Measurements from ENCODE around the gene GPLD1.

The GPLD1 gene, protein sequence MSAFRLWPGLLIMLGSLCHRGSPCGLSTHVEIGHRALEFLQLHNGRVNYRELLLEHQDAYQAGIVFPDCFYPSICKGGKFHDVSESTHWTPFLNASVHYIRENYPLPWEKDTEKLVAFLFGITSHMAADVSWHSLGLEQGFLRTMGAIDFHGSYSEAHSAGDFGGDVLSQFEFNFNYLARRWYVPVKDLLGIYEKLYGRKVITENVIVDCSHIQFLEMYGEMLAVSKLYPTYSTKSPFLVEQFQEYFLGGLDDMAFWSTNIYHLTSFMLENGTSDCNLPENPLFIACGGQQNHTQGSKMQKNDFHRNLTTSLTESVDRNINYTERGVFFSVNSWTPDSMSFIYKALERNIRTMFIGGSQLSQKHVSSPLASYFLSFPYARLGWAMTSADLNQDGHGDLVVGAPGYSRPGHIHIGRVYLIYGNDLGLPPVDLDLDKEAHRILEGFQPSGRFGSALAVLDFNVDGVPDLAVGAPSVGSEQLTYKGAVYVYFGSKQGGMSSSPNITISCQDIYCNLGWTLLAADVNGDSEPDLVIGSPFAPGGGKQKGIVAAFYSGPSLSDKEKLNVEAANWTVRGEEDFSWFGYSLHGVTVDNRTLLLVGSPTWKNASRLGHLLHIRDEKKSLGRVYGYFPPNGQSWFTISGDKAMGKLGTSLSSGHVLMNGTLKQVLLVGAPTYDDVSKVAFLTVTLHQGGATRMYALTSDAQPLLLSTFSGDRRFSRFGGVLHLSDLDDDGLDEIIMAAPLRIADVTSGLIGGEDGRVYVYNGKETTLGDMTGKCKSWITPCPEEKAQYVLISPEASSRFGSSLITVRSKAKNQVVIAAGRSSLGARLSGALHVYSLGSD

DNA sequence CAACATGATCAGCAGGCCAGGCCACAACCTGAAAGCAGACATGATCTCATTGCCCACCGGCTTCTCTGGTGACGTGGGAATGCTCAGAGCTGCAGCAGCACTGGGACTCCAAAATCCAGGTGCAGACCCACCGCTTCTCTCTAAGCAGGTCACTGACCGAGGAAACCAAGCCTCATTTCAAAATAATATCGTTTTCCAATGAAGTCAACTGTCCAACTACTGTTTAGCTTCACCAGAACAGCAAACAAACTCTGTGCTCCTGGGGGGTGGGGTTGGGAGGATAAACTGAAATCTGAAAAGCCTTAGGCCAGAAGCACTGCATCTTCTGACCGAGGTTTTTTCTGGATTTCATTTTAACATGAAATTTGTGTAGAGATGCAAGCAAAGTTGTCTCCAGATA, at the start of gene GPLD1:
GPLD1 (minus strand) TSS at position 109 of the 400 bp plus-strand sequence; CDS start at position 42, 67 bp downstream.
- TF ChIP-seq EZH2 (IDR thresholded peaks at IDR 0.05) = no peak
- TF ChIP-seq FOXP2 (optimal IDR thresholded peaks at IDR 0.05; ENCODE audit: control extremely low read depth, extremely low read length, insufficient read depth) = no peak
- TF ChIP-seq POLR2AphosphoS5 (IDR thresholded peaks at IDR 0.05; ENCODE audit: borderline replicate concordance, low read depth, low read length) = no peak
- no peaks in the 10 kb centered on the region for H3K36me3 ChIP-seq (ENCODE audit: insufficient read depth, low read length)
- DNase-seq (ENCODE audit: low read depth, low spot score) = no peak
- no peak within 1 kb of the TSS for H3K27ac ChIP-seq
- no peaks in the 10 kb centered on the region for H3K9me3 ChIP-seq (ENCODE audit: low read depth, low read length)
- no peak within 1 kb of the TSS for H3K4me3 ChIP-seq
- no peak within 1 kb of the TSS for H3K9ac ChIP-seq (ENCODE audit: insufficient read length)

DNA sequence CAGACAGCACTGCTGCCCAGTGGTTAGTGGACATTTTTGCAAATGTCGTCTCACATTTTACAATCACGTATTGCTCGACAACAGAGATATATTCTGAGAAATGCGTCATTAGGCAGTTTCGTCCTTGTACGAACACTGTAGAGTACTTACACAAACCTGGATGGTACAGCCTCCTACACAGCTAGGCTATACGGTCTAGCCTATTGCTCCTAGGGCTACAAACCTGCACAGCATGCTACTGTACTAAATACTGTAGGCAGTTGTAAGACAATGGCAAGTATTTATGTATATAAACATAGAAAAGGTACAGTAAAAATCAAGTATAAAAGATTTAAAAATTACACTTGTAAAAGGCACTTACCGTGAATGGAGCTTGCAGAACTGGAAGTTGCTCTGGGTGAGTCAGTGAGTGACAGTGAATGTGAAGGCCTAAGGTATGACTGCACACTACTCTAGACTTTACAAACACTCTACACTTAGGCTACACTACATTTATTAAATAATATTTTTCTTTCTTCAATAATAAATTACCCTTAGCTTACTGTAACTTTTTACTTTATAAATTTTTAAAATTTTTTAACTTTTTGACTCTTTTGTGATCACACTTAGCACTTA, 48.5 kb upstream of the GPLD1 start:
- no peak for DNase-seq (ENCODE audit: low read depth, low spot score)
- TF ChIP-seq FOXP2 (optimal IDR thresholded peaks at IDR 0.05; ENCODE audit: control extremely low read depth, extremely low read length, insufficient read depth) (no peak), EZH2 (IDR thresholded peaks at IDR 0.05) (no peak), POLR2AphosphoS5 (IDR thresholded peaks at IDR 0.05; ENCODE audit: borderline replicate concordance, low read depth, low read length) (no peak)
- no peaks in the 10 kb centered on the region for H3K9me3 ChIP-seq (ENCODE audit: low read depth, low read length)
- H3K27ac ChIP-seq = no peak overlapping the region
- no peak overlapping the region for H3K9ac ChIP-seq (ENCODE audit: insufficient read length)
- no peaks in the 10 kb centered on the region for H3K36me3 ChIP-seq (ENCODE audit: insufficient read depth, low read length)
- no peak overlapping the region for H3K4me3 ChIP-seq

DNA sequence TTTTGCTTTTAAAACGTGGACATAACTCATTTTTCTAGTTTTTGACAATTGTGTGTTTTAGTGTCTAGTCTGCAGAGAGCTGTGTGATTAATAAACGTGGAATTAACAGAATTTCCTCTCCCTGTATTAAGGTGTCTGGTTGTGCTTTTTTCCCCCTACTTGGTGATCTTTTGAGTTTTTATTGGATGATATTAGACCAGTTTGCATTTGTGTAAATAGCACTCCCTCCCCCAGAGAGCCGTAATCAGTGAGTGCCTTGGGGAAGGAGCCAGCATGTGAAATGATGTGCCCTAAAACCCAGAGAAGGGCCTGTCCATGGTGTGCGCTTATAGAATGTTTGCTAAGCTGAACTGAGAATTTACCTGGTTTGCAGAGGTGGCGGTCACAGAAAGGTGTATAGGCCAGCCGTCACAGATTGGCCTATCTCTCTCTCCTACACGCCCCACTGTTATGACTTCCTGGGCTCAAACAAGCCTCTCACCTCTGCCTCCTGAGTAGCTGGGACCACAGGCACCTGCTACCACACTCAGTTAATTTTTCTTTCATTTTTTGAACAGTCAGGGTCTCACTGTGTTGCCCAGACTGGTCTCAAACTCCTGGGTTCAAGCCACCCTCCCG, 47.8 kb upstream of the GPLD1 start:
- no peaks in the 10 kb centered on the region for H3K9me3 ChIP-seq (ENCODE audit: low read depth, low read length)
- TF ChIP-seq FOXP2 (optimal IDR thresholded peaks at IDR 0.05; ENCODE audit: control extremely low read depth, extremely low read length, insufficient read depth) = no peak
- no peak for TF ChIP-seq EZH2 (IDR thresholded peaks at IDR 0.05)
- TF ChIP-seq POLR2AphosphoS5 (IDR thresholded peaks at IDR 0.05; ENCODE audit: borderline replicate concordance, low read depth, low read length) = no peak
- DNase-seq (ENCODE audit: low read depth, low spot score) = no peak
- H3K36me3 ChIP-seq (ENCODE audit: insufficient read depth, low read length) = no peaks in the 10 kb centered on the region
- no peak overlapping the region for H3K9ac ChIP-seq (ENCODE audit: insufficient read length)
- H3K4me3 ChIP-seq = peak overlapping the region; percentile 11; the same call in 1 of the 2 replicates
- H3K27ac ChIP-seq = no peak overlapping the region

DNA sequence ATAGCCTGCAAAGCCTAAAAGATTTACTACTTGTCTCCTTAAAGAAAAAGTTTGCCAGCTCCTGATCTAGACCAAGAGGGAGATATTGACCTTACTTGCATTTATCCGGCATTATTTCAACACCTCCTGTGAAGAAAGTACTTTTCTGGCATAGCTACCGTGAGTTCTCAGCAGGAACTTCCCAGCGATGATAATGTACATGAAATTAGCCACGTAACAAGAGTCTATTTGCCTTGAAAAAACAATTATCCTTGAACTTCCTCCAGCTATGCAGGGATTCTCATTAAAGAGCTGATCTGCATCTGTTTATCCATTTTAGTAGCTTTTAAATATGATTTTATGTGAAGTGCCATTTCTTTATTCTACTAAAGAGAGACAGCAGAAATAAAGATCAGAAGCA, 47.1 kb upstream of the GPLD1 start:
- Histone ChIP-seq H3K36me3 (ENCODE audit: insufficient read depth, low read length) (no peaks in the 10 kb centered on the region), H3K9me3 (ENCODE audit: low read depth, low read length) (no peaks in the 10 kb centered on the region), H3K9ac (ENCODE audit: insufficient read length) (no peak overlapping the region), H3K4me3 (peak overlapping the region; percentile 11), H3K27ac (peak overlapping the region; percentile 22; the same call in 1 of the 2 replicates)
- TF ChIP-seq FOXP2 (optimal IDR thresholded peaks at IDR 0.05; ENCODE audit: control extremely low read depth, extremely low read length, insufficient read depth) (no peak), POLR2AphosphoS5 (IDR thresholded peaks at IDR 0.05; ENCODE audit: borderline replicate concordance, low read depth, low read length) (peak; percentile 45; the same call in 1 of the 2 replicates)
- DNase-seq (ENCODE audit: low read depth, low spot score) = peak; percentile 78

DNA sequence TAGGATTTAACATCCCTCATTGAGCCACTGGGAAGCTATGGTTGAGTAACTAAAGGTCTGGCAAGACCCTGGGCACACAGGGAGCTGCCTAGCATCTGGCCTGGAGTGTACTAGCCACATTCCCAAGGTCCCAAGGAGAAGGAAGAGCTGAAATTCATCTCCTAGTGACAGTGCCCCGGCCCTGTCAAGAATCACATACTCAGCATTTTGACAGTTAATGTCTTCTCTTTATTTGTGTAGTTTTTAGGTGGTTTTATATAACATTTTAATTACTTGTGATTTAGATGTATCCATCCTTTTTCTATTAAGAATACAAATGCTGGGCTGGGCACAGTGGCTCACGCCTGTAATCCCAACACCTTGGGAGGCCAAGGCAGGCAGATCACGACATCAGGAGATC, 45.8 kb upstream of the GPLD1 start:
- Histone ChIP-seq H3K4me3 (no peak overlapping the region), H3K9ac (ENCODE audit: insufficient read length) (no peak overlapping the region), H3K9me3 (ENCODE audit: low read depth, low read length) (no peaks in the 10 kb centered on the region), H3K36me3 (ENCODE audit: insufficient read depth, low read length) (no peaks in the 10 kb centered on the region), H3K27ac (no peak overlapping the region)
- no peak for DNase-seq (ENCODE audit: low read depth, low spot score)
- TF ChIP-seq EZH2 (IDR thresholded peaks at IDR 0.05) = no peak
- TF ChIP-seq POLR2AphosphoS5 (IDR thresholded peaks at IDR 0.05; ENCODE audit: borderline replicate concordance, low read depth, low read length) = no peak
- no peak for TF ChIP-seq FOXP2 (optimal IDR thresholded peaks at IDR 0.05; ENCODE audit: control extremely low read depth, extremely low read length, insufficient read depth)

DNA sequence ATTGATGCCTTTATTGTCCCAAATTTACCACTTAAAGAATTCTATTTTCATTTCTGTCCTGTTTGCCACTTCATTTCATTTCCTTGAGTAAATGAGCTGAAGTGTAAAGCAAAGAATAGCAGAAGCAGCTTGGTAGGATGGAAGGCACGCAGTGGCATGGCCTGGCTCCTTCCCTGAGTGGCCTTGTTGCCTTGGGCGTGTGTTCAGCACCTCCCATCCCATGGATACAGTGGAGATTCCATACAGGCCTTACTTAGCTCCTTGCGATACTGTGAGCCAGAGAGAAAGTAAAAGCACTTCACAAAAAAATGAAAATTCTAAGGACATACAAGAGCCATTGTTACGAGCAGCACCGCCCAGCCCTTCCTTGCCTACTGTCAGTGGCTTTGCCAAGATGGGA, 45.0 kb upstream of the GPLD1 start:
- H3K36me3 ChIP-seq (ENCODE audit: insufficient read depth, low read length) = no peaks in the 10 kb centered on the region
- DNase-seq (ENCODE audit: low read depth, low spot score) = no peak
- H3K9me3 ChIP-seq (ENCODE audit: low read depth, low read length) = no peaks in the 10 kb centered on the region
- H3K27ac ChIP-seq = no peak overlapping the region
- H3K9ac ChIP-seq (ENCODE audit: insufficient read length) = no peak overlapping the region
- H3K4me3 ChIP-seq = no peak overlapping the region
- TF ChIP-seq POLR2AphosphoS5 (IDR thresholded peaks at IDR 0.05; ENCODE audit: borderline replicate concordance, low read depth, low read length) (no peak), FOXP2 (optimal IDR thresholded peaks at IDR 0.05; ENCODE audit: control extremely low read depth, extremely low read length, insufficient read depth) (no peak), EZH2 (IDR thresholded peaks at IDR 0.05) (no peak)

DNA sequence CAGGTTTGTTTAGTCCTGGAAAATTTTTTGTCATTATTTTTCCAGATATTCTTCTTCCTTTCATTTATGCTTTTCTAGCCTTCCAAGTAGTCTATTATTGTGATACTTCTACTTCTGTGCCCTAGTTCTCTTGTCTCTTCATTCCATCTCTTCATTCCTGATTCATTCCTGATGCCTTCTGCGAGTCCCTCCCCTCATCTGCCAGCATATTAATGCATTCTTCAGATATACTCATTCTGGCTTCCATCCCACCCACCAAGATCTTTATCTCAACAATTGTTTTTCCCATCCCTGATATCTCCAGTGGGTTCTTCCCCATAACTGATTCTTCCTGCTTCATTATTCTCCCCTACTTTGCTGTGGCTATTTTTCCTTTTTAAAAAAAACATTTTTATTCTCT, 40.6 kb upstream of the GPLD1 start:
- no peak for DNase-seq (ENCODE audit: low read depth, low spot score)
- Histone ChIP-seq H3K27ac (no peak overlapping the region), H3K4me3 (no peak overlapping the region), H3K36me3 (ENCODE audit: insufficient read depth, low read length) (no peaks in the 10 kb centered on the region), H3K9ac (ENCODE audit: insufficient read length) (no peak overlapping the region), H3K9me3 (ENCODE audit: low read depth, low read length) (no peaks in the 10 kb centered on the region)
- TF ChIP-seq EZH2 (IDR thresholded peaks at IDR 0.05) (no peak), FOXP2 (optimal IDR thresholded peaks at IDR 0.05; ENCODE audit: control extremely low read depth, extremely low read length, insufficient read depth) (no peak), POLR2AphosphoS5 (IDR thresholded peaks at IDR 0.05; ENCODE audit: borderline replicate concordance, low read depth, low read length) (no peak)
